NCI-H2196 treated with DMSO at 0.1 percent for 48 hours (cell line): ENCODE measurements around the gene TSPAN13.
"Not testable (repeated sequence)": the region's sequence is repeated elsewhere in the genome, so short reads cannot be mapped to it uniquely, and the experiment has no call there.

Source experiments
- DNase-seq: peaks from one replicate; lab custom pipeline; 2025; ENCODE audit not compliant: unreplicated experiment; lab: John Stamatoyannopoulos, UW

TSPAN13 gene

DNA sequence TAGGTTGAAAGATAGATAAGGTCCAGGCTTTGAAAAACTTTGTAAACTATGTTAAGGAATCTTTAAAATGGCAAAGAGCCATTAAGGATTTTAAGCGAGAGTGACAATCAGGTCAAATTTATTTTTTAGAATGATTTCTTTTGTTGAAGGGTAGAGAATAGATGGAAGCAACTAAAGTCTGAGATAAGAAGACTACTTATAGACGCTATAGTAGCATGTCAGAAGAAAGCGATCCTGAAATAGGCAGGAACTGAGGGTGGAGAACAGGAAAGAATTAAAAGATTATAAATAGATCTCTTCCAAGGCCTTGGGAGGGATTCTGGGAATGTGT lies 13.0 kb upstream of the TSPAN13 start:
- no peak for DNase-seq

DNA sequence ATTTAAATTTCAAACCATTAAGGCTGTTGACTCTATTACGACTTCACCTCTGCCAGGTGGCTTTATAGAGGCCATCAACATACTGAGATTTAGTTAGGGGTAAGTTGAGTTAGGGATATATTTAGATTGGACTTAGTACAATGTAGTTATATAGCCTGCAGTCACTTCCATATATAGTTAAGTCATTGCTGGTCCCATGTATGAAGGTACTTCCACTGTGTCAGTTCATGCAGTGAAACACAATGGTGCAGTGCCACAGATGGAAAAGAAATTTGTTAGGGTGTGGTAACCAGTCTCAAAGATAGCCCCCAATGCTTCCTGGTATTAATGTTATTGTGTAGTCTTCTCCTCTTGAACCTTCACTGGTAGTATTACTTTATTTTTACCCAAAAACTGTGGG lies 12.6 kb upstream of the TSPAN13 start:
- no peak for DNase-seq

DNA sequence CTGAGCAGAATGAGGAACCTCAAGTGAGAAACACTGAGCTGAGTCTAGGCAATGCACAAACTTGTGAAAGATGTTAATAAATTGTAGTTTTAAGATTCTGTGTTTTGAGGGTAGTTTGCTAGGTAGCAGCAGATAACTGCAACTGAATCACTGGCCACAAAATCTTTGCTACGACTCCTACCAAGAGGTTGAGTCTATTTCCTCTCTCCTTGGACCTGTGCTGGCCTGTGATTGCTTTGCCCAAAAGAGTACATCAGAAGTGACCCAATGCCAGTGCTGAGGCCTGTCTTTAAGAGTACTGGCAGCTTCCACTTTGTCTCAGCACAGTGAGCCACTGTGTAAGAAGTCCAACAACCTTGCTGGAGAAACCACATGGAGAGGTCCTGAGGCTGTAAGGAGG lies 11.9 kb upstream of the TSPAN13 start:
- DNase-seq, result no peak

DNA sequence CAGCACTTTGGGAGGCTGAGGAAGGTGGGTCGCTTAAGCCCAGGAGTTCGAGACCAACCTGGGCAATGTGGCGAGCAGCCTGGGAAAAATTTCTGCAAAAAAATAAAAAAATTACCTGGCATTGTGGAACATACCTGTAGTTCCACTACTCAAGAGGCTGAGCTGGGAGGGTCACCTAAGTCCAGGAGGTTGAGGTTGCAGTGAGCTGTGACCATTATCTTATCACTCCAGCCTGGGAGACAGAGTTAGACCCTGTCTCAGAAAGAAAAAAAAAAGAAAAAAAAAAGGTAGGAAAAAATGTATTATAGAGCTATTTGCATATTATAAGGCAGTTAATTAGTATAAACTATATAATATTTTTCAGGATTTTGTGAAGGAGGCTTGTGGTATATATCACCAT lies 11.0 kb upstream of the TSPAN13 start:
- DNase-seq, result no peak

DNA sequence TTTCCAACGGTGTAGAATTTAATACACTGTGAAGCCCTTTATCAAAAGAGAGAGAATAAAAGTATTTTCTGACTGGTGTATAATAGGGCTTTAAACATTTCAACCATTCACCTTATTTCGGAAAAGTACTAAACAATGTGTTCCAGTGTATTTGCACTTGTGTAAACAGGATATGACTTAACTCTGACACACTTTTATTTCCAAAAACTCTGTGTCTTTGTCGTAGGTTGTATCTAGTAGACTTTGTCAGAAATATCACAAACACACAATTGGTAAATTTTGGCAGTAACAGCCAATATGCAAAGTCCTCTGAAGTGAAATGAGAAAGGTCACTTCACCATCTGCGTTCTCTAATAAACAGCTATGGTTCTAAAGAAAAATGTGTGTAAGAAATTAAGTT lies 10.3 kb upstream of the TSPAN13 start:
- DNase-seq, result no peak

DNA sequence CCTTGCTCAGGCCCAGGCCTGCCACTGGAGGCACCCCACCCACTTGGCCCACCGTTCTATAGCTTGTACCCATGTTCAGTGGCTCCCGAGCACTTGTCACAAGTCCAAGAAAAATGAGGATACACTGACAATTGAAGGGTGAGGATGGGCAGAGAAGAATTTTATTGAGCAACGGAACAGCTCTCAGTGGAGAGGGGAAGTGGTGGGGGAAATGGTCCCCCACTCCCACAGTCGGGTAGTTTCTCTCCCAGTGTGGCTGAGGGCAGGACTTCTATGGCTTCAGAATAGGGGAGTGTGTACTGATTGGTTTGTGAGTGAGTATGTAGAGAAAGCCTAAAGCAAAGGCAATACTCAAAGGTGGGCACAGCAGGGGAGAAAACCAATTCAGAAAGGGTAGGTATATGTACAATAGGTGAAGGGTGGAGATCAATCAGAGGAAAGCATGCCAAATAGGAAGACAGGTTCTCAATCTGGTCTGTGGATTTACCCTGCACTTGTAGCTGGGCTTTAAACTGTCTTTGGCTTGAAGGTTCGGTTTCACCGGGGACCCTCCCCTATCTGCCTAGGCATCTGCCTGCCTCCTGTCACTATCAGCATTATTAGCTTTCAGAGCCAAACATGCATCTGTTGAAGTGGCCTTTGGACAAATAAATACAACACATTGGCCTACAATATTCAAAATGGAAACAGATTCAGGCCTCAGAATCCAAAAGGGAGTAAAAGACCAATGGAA lies 8.9 kb upstream of the TSPAN13 start:
- DNase-seq, result no peak

DNA sequence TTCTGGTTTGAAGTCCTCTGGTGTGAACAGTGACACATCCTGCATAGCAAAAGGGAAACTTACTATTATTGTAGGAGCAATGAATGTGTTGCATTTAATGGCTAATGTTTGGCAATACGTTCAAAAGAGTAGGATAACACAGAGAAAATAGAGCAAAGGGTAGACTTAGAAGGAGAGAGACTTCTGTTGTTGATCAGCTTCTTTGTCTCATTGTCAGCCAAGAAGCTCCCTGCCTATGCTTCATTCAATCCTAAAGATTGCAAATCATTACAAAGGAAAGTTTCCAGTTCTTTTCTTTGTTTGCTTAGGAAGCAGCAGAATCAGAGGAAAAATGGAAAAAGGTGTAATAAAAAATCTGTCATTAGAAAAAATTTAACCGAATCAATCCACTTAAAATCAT lies 7.9 kb upstream of the TSPAN13 start:
- no peak for DNase-seq

DNA sequence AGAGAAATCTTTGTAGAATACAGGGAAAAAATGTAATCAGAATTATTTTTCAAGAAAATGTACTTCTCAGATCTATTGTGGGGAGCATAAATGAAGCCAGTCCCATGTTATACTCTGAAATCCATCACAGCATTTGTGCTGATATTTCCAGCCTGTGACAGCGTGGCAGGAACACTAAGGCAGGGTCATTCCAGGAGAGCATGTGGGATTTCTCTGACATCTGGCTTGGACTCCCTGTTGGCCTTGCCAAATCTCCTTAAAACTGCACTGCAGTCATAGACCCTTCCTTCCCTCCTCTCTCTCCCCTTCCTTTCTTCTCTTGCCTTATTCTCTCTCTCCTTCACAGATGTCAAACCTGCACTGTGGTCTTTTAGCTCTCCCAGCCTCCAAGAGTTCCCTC lies 6.5 kb upstream of the TSPAN13 start:
- no peak for DNase-seq

DNA sequence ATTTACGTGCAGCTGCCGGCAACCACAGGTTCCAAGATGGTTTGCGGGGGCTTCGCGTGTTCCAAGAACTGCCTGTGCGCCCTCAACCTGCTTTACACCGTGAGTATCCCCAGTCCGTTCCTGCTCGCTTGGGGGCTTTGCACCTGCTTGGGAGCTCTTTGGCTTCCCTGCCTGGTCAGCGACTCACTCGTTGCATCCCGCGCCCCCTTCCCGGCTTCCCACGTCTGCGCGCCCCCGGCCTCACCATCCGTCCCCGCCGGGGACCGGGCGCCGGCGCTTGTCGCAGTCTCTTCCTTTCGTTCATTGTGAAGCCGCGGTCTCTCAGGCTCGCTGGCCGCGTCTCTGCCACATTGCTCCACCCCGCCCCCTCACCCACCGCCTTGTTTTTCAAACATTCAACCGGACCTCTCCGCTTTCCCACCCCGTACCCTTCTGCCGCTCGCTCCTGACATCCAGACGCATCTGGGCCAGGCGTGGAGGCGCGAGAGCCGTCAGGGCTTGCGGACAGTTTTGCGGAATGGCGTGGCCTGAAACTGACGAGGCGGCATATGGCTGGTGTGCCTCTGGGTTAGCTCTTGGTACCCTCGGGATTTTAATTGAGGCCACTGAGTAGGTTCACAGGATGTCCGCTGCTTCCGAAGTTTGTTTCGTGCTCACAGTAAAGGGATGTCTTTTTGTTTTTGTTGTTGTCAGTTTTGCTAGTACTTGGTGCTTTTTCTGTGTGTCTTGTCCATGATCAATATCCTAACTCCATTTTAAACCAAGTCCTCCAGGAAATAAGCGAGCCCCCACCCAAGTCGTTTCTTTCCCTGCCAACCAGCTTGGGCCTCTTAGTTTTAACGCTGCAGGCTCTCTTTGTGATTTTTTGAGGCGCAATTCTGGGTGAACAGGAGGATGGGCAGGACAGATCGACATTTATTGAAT lies 639 bp downstream of the TSPAN13 start:
- DNase-seq, result no peak

DNA sequence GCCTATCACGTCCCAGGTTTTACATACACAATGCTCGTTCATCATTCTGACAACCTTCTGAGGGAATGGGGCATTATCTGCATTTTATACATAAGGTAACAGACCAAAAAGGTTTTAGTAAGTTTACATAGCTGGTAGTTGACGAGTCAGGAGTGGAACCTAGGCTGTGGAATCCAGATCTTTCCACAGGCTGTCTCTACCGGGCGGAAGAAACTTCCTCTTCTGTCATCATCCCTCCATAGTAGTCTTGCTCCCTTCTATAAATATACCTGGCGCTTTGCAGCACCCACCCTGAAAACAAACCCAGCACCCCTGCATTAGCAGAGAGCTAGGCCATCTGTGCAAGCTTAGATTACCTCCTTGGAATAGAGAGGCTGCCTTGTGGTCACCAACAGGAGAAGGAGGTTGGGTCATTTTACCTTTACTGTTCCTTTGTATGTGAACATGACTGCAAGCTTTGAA lies 1.3 kb downstream of the TSPAN13 start:
- DNase-seq, result no peak

DNA sequence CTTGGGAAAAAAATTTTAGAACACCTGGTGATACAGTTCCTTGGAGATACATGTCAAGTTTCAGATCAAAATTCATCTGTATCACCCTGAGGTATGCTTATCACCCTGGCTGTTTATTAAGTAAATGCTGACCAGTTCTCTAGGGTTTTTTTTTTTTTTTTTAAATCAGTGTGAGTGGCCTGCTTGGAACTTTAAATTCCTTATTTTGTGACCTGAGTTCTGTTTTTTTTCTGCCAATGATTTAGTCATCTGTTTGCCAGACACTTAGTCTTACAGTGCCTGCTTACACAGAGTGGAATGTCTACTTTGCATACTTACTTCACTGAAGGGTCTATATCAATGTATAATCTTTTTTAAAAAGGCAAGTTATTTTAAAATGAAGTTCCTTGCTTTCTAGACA lies 1.8 kb downstream of the TSPAN13 start:
- DNase-seq, result no peak

DNA sequence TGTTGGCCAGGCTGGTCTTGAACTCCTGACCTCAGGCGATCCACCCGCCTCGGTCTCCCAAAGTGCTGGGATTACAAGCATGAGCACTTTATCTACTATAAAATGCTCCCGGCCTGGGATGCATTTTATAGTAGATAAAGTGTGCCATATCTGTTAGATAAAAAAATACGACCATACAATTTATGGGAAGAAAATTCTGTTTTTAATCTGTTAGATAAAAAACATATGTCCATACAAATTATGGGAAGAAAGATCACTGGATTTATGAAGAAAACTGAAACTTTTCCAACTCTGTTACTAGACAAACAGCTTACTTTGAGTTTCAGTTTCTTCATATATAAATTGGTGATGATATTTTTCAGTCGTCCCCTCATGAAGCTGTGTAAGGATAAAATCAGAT lies 4.5 kb downstream of the TSPAN13 start:
- DNase-seq, result no peak

DNA sequence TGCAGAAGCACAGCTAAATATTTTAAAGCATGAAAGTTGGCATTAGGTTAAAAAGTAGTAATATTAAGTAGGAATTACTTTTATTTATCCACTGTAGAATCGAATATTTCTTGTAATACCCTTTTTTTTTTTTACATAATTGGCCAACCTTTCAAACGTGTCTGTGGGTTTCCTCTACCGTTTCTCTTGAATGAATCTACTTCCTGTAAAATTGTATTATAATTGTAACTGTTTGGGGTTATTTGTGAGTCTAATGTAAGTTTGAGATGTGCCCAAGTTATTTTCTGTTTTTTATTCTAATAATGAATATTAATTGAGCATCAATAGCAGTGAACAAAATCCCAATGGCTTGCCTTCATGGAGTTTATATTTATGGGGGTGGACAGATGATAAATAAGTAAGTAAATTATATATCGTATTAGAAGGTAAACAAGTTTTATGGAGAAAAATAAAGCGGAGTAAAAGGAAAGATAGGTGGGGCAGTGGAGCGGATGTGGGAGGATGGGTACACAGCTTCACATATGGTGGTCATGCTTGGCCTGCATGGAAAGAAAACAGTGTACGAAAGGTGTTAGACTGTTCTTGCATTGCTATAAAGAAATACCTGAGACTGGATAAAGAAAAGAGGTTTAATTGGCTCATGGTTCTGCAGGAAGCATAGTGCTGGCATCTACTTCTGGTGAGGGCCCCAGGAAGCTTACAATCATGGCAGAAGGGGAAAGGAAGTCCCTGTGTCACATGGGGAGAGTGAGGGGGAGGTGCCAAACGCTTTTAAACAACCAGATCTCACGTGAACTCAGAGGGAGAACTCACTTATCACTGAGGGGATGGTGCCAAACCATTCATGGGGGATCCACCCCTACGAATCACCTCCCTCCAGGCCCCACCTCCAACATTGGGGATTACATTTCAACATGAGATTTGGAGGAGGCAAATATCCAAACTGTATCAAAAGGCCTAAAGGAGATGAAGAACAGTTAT lies 5.4 kb downstream of the TSPAN13 start:
- no peak for DNase-seq

DNA sequence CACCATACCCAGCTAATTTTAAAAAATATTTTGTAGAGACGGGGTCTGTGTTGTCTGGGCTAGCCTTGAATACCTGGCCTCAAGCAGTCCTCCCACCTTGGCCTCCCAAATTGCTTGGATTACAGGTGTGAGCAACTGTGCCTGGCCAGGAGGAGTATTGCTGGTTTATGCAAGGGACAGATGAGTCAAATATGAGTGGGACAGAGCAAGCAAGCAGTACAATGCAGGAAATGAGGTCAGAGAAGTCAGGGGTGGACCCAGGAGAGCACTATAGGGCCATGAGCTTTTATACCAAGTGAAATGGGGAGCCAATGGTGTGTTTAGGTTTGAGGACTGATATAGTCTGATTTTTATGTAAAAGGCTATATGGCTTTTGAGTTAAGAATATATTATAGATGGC lies 6.3 kb downstream of the TSPAN13 start:
- DNase-seq, result no peak

DNA sequence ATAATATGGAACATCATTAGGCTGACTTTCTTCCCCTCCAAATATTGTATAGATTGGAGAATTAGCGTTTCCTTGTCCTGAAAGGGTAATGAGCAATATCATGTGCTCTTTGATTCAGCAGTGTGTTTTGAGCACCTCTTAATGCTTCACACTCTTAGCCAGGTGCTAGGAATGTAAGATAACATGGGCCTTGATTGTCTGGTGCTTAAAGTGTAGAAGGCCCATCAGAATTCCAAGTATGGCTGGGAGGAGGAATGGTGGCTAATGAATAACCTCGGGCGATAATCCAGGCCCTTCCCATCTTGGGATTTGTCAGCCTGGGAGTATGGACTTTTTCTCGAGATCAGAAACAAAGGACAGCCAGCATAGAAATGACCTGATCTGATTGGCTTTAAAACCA lies 8.6 kb downstream of the TSPAN13 start:
- no peak for DNase-seq

DNA sequence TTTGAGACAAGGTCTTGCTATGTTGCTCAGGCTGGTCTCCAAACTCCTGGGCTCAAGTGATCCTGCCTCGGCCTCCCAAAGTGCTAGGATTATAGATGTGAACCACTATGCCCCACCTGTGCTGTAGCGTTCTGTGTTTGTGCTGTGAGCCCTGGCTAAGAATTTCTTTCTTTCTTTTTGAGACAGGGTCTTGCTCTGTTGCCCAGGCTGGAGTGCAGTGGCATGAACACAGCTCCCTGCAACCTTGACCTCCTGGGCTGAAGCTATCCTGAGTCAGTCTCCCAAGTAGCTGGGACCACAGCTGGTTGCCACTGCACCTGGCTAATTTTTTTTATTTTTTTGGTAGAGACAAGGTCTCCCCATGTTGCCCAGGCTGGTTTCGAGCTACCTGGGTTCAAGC lies 11.4 kb downstream of the TSPAN13 start:
- no peak for DNase-seq

DNA sequence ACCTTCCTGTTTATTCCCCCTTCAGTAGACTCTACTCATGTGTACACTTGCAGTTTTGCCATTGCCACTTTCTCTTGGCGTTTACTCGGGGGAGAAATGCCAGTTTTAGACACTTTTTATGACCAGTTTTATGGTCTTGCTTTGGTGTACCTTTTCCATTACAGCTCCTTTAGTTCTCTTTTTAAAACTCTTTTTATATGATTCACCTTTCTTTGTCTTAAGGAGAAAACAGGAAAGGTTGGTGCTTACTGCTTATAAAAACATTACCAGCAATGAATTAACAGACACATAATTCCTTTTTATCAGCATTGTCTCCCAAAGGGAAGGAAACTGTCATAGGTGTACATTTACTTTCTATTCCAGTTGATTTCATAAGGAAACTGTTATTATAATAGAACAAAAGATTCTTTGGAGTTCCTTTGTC lies 11.9 kb downstream of the TSPAN13 start:
- no peak for DNase-seq

DNA sequence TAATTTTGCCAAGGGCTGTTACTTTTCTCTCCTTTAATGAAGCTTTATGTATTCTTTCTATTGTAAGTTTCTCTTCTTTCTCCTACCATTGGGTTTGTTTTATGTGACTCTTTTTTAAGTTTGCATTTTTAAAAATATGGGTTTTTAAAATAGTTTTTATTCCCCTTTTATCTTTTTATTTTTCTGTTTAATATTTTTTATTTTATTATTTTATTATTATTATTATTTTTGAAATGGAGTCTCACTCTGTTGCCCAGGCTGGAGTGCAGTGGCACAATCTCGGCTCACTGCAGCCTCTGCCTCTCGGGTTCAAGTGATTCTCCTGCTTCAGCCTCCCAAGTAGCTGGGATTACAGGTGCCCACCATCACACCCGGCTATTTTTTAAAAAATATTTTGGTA lies 16.4 kb downstream of the TSPAN13 start:
- not testable (repeated sequence) for DNase-seq

DNA sequence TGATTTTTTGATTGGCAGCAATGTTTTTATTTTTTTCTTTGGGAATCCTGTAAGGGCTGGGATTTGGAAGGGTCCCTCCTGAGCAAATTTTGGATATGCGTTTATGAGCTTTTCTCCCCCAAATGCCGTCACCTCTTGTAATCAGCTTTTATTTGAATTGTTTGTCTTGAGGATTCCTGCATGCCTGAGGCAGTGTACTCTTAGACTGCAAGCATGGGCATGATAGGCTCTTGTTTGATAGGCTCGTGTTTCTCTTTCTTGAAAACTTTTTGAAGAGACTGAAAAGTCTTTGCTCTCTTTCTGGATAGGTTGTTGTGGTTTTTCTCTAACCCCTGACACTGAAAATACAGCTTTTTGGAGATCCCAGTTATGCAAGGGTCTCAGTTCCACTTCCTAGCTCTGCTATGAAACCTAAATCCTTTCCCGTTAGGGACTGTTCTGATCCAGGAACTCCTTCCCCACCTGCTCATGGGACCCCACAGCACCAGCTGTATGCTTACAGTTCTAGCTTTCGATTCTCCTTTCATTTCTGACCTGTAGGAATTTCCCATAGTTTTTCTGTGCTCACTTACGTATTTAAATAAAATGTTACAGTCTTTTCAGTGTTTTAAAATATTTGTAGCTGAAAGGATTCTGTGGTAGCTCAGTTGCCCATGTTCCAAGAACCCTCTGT lies 17.2 kb downstream of the TSPAN13 start:
- DNase-seq, result no peak

DNA sequence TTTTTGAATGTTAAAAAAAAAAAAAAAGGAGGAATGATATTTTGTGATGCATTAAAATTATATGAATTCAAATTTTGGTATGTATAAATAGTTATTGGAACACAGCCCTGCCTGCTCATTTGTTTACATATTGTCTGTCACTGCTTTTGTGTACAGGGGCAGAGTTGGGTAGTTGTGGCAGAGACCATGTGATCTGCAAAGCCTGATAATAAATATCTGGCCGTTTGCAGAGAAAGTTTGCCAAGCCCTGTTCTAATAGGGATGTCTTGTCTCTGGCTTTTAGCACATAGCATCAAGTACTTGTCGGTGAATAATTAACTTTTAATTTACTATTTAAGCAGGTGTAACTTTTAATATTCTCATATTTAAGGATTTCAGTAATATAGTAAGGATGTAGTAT lies 19.8 kb downstream of the TSPAN13 start:
- no peak for DNase-seq

DNA sequence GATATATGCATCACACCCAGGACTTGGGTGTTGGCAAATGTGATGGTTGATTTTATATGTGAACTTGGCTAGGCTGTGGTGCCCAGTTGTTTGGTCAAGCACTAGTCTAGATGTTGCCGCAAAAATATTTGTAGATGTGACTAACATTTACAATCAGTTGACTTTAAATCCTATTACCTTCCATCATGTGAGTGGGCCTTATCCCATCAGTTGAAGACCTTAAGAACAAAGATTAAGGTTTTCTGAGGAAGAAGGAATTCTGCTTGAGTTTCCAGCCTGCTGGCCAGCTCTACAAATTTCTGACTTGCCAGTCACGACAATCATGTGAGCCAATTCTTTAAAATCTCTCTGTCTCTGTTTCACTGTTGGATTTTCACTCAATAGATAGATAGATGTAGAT lies 20.3 kb downstream of the TSPAN13 start:
- no peak for DNase-seq
